Calu3 (cell line): ENCODE data around the gene OR6J1. TPM values are rescaled to one million over a fixed set of nuclear protein-coding genes. Genes with fewer than 3 reads are reported as not detected.

Experiments used
- BruUV-seq: library from RNA; stranded (reverse); fragments of 400-500 nt; replicated peaks from 2 replicates; lab custom pipeline; 2021; lab: Mats Ljungman, UMichigan
- CTCF ChIA-PET: fragments of 300-600 bp; sonication (Branson Sonifier 250); formaldehyde crosslinking; loops from one replicate; lab custom pipeline; 2022; ENCODE audit warnings: antibody characterized with exemption; lab: Charles Lee
- DNase-seq: peaks from one replicate; pipeline ENCODE4 v3.0.0; 2022
- H3K27ac Mint-ChIP-seq: one replicate; pipeline ENCODE4 v1.8.0; 2022; ENCODE audit warnings: mixed read lengths; ENCODE audit not compliant: unreplicated experiment
- H3K27me3 Mint-ChIP-seq: one replicate; pipeline ENCODE4 v1.8.0; 2022; ENCODE audit warnings: mixed read lengths; ENCODE audit not compliant: unreplicated experiment
- H3K36me3 Mint-ChIP-seq: one replicate; pipeline ENCODE4 v1.8.0; 2022; ENCODE audit warnings: mild to moderate bottlenecking, moderate library complexity, mixed read lengths; ENCODE audit not compliant: insufficient read depth, unreplicated experiment
- H3K4me1 Mint-ChIP-seq: one replicate; pipeline ENCODE4 v1.8.0; 2022; ENCODE audit warnings: mild to moderate bottlenecking, low read depth, mixed read lengths; ENCODE audit not compliant: unreplicated experiment
- H3K4me3 Mint-ChIP-seq: one replicate; pipeline ENCODE4 v1.8.0; 2022; ENCODE audit warnings: mild to moderate bottlenecking, low read depth, moderate library complexity, mixed read lengths; ENCODE audit not compliant: unreplicated experiment
- H3K9me3 Mint-ChIP-seq: one replicate; pipeline ENCODE4 v1.8.0; 2022; ENCODE audit warnings: low read depth, mixed read lengths; ENCODE audit not compliant: unreplicated experiment
- CTCF ChIP-seq: fragments of 200-600 bp; IDR thresholded peaks from one replicate; pipeline ENCODE4 v1.8.0; 2022; ENCODE audit warnings: antibody characterized with exemption; ENCODE audit not compliant: unreplicated experiment
- intact Hi-C: fragments of 100-400 bp; cut with micrococcal nuclease; formaldehyde crosslinking; loops from one replicate; pipeline ENCODE4 v1.10.0; 2022; ENCODE audit not compliant: unreplicated experiment
- total RNA-seq: library from RNA; stranded (reverse); gene quantifications from 2 replicates; pipeline ENCODE4 v1.2.3, GENCODE V29; 2022

The OR6J1 gene
- total RNA-seq, 1 experiment from 2014 or later: not detected

GRCh38 chr14:22656945-22657731, 13.0 kb upstream of the OR6J1 start:
- Mint-ChIP-seq H3K27me3 (no peaks in the 10 kb centered on the region), H3K4me1 (peaks cover 15% of the 10 kb centered on the region), H3K27ac (peak overlapping the region; percentile 23), H3K4me3 (no peak overlapping the region), H3K36me3 (no peaks in the 10 kb centered on the region), H3K9me3 (no peaks in the 10 kb centered on the region)
- DNase-seq: peak; percentile 48
- intact Hi-C loops: loop anchor here (5.0 kb wide), 1 partner anchor 195 kb away; no protein-coding TSS in a partner anchor
- BruUV-seq: no TSS peak
- TF ChIP-seq CTCF: no peak
- CTCF ChIA-PET: interaction anchor here (0.7 to 1.9 kb wide), 8 partner anchors 56 to 196 kb away, joined by 3 to 10 read pairs (median 6); partner anchors contain the start of genes DAD1 and OXA1L

- no peak overlapping the region for H3K27ac Mint-ChIP-seq
- intact Hi-C loops: loop anchor here (5.0 kb wide), 1 partner anchor 196 kb away; no protein-coding TSS in a partner anchor
These were observed 12.1 kb upstream of the OR6J1 start for GRCh38 chr14:22656226-22656625.

GRCh38 chr14:22653012-22653621, 9.0 kb upstream of the OR6J1 start:
- Mint-ChIP-seq H3K36me3 (no peaks in the 10 kb centered on the region), H3K4me3 (no peak overlapping the region), H3K27ac (no peak overlapping the region), H3K4me1 (peaks cover 27% of the 10 kb centered on the region), H3K27me3 (no peaks in the 10 kb centered on the region), H3K9me3 (no peaks in the 10 kb centered on the region)
- CTCF ChIA-PET: interaction anchor here (0.6 to 2.3 kb wide), 18 partner anchors 9 to 272 kb away, joined by 3 to 32 read pairs (median 3); partner anchors contain the start of genes ABHD4, DAD1, OR6J1 and OXA1L
- DNase-seq: peak; percentile 80
- peak; percentile 67 for TF ChIP-seq CTCF
- intact Hi-C loops: loop anchor here (1.0 to 5.0 kb wide), 2 partner anchors 83 to 96 kb away; no protein-coding TSS in a partner anchor
- BruUV-seq: no TSS peak

More at GRCh38 chr14:22656226-22656625, 12.1 kb upstream of the OR6J1 start:
- H3K4me3 Mint-ChIP-seq: no peak overlapping the region
- TF ChIP-seq CTCF: no peak
- no peaks in the 10 kb centered on the region for H3K27me3 Mint-ChIP-seq
- BruUV-seq: no TSS peak
- no peaks in the 10 kb centered on the region for H3K9me3 Mint-ChIP-seq
- DNase-seq: no peak
- CTCF ChIA-PET: interaction anchor here (0.6 to 1.5 kb wide), 3 partner anchors 57 to 99 kb away, joined by 3 to 9 read pairs (median 4); no protein-coding TSS in a partner anchor
- H3K36me3 Mint-ChIP-seq: no peaks in the 10 kb centered on the region
- peaks cover 15% of the 10 kb centered on the region for H3K4me1 Mint-ChIP-seq

DNA sequence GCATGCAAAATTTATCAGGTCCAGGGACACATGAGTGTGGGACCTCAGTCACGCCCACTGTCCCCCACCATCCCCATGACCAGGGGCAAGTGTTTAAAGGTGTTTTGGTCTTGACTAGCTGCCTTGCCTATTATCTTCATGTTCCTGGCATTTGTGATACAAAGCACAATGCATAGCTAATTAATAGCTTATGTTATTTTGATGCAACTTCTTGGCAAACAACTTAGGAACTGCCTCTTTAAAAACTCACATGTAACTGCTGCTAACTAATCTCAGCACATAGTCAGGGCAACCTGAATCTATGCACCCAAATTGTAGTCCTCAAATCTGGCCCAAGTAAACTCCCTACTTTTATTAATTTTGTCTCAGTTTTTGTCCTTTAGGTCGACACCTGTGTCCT, 7.4 kb upstream of the OR6J1 start:
- Mint-ChIP-seq H3K27me3 (no peaks in the 10 kb centered on the region), H3K4me1 (peaks cover 23% of the 10 kb centered on the region), H3K9me3 (no peaks in the 10 kb centered on the region), H3K27ac (no peak overlapping the region), H3K4me3 (no peak overlapping the region), H3K36me3 (peaks cover 8% of the 10 kb centered on the region)
- DNase-seq: no peak
- no peak for TF ChIP-seq CTCF
- CTCF ChIA-PET: interaction anchor here (1.0 to 1.4 kb wide), 3 partner anchors 52 to 81 kb away, joined by 3 to 4 read pairs (median 3); no protein-coding TSS in a partner anchor
- BruUV-seq: no TSS peak
- intact Hi-C loops: loop anchor here (5.0 kb wide), 1 partner anchor 94 kb away; no protein-coding TSS in a partner anchor
